NCI-H345 (cell line): ENCODE results near the gene CSNK1G3.
A peak's percentile ranks its signal among the peaks of the same experiment; 100 is the strongest.

Experiments
- DNase-seq: peaks from one replicate; lab custom pipeline; 2025; lab: John Stamatoyannopoulos, UW

Gene CSNK1G3

GRCh38 chr5:123514615-123515355 is 2.8 kb downstream of the CSNK1G3 start:
- no peak for DNase-seq

GRCh38 chr5:123515904-123516303 is 3.9 kb downstream of the CSNK1G3 start:
- DNase-seq, result no peak

GRCh38 chr5:123517476-123517875 is 5.5 kb downstream of the CSNK1G3 start:
- no peak for DNase-seq

GRCh38 chr5:123518111-123518510 is 6.1 kb downstream of the CSNK1G3 start:
- DNase-seq, result no peak

DNA sequence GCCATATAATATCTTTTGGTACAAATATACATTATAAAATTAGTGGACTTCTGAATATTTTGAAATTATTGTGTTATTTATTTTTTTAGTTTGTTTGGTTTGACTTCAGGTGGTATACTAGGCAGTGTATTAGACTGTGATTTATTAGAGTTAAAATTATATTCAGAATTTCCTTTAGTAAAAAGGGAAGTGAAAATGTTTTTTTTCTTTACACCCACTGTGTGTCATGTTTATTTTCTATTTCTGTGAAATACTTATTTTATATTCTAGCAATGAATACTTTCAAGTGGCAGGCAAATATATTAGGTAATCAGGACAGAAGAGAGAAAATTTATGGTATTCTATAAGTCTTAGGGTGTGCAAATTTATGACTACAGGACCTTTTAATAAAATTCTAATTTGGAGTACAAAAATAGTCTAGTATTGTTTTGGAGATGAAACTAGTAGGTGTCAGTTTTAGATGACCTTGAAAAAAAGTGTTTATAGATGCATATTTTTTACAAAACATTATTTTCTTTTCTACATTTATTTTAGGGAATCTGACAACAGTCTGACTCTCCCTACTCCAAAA is 8.8 kb downstream of the CSNK1G3 start:
- DNase-seq, result no peak

DNA sequence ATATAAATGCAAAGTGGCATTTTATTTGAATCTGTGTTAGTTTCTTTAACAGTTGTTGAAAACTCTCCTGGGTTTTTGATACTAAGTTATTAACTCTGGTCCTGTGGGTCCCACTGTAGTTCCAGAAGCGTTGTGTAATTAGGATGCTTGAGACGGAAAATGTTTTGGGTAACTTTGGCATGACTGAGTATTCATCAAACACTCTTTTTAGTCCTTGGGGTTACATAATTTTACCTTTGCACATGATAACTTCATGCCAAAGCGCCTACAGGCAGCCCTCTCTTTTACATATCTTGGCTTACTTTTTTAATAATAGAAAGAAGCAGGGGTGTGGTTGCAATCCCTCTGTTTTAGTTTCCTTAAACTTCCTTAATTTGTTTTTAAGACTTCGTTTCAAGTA is 12.2 kb downstream of the CSNK1G3 start:
- DNase-seq, result no peak

DNA sequence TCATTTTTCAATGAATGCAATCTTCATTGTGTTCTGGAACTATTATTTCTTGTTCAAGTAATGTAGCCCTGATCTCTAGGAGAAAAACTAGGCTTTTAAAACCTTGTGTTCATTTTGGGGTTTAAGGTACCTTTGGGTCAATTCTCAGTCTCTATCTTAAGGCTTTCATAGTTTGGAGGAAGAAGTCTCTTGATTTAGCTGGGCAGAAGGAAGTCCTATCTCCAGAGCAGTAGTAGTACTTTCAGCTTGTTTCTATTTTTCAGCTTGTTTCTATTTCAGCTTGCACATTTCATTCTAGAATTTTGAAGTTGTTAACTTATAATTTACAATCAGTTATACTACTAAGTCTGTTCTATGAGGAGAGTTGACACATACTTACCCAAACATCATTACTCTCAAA is 15.2 kb downstream of the CSNK1G3 start:
- DNase-seq, result no peak

GRCh38 chr5:123528065-123528464 is 16.1 kb downstream of the CSNK1G3 start:
- no peak for DNase-seq

- no peak for DNase-seq
Measured at GRCh38 chr5:123528878-123529277, 16.9 kb downstream of the CSNK1G3 start.

- DNase-seq, result no peak
Measured at GRCh38 chr5:123530728-123531127, 18.8 kb downstream of the CSNK1G3 start.

GRCh38 chr5:123535648-123536047 is 23.7 kb downstream of the CSNK1G3 start:
- DNase-seq, result no peak

GRCh38 chr5:123537256-123537655 is 25.3 kb downstream of the CSNK1G3 start:
- DNase-seq, result no peak

GRCh38 chr5:123537845-123538244 is 25.9 kb downstream of the CSNK1G3 start:
- no peak for DNase-seq

- DNase-seq, result no peak
Measured at GRCh38 chr5:123538670-123539459, 26.9 kb downstream of the CSNK1G3 start.

- no peak for DNase-seq
Measured at GRCh38 chr5:123540534-123540933, 28.6 kb downstream of the CSNK1G3 start.

GRCh38 chr5:123543438-123543837 is 31.5 kb downstream of the CSNK1G3 start:
- peak; percentile 2 for DNase-seq

GRCh38 chr5:123545506-123545905 is 33.5 kb downstream of the CSNK1G3 start:
- DNase-seq, result no peak

- no peak for DNase-seq
Measured at GRCh38 chr5:123546657-123547056, 34.7 kb downstream of the CSNK1G3 start.

DNA sequence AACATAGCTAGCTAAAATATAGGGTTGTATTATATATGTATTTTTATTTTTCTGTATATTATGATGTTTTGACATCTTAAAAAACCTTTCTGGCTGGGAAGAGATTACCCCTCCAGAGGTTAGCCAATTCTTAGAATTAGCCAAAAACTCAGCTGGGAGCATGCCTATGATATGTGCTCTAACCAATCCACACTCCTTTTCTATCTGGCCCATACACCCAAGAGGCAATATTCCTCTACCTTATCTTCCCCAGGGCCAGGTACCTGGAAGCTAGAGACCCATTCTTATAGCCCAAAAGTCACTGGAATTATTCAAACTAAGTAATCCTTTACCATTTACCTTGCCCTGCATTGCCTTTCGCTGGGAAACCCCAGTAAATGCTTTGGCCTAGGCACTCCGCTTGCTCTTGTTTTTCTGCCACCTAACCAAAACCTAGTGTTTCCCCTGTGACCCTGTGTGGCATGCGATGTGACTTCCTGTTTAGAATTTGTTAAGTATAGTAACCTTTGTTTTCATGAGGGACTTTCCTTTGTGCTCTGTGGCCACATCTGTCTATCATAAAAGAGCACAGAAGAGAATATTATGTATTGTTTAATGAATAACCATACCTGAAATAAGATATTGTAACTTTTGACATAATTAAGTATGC is 37.4 kb downstream of the CSNK1G3 start:
- no peak for DNase-seq

DNA sequence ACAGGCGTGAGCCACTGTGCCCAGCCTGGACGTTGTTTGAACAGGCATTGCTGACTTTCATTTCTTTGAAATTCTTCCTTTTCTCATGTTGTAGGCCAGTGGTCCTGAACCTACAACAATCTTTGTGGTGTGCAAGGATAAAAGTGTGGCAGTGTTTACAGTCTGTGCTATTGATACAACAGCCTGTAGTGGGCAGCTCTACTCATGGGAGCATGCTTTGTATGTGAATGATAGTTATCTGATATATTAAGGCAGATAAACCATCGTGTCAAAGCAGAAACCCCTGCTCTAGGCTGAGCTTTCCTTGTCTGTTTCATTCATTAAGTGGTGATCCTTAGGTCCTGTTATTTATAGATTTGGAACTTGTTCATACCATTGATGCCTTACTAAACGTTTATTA is 42.6 kb downstream of the CSNK1G3 start:
- DNase-seq, result no peak

GRCh38 chr5:123557907-123558306 is 45.9 kb downstream of the CSNK1G3 start:
- DNase-seq, result no peak

GRCh38 chr5:123558762-123559433 is 46.9 kb downstream of the CSNK1G3 start:
- no peak for DNase-seq
